Panc1 (cell line): ENCODE data around the gene COL10A1. TPM values are rescaled to one million over a fixed set of nuclear protein-coding genes. Genes with fewer than 3 reads are reported as not detected.

Source experiments
- ATAC-seq: fragments of 200-7000 bp; cut with Tn5 transposase; 2 replicates; pipeline ENCODE4 v1.9.1; 2020; ENCODE audit warnings: mild to moderate bottlenecking, moderate library complexity
- BruUV-seq: library from RNA; stranded (reverse); fragments of 400-500 nt; replicated peaks from 2 replicates; lab custom pipeline; 2021; lab: Mats Ljungman, UMichigan
- CTCF ChIA-PET: fragments of 300-600 bp; sonication (Branson Sonifier 250); formaldehyde crosslinking; loops from one replicate; lab custom pipeline; 2022; ENCODE audit warnings: antibody characterized with exemption; lab: Charles Lee
- POLR2A ChIA-PET: fragments of 300-600 bp; sonication (Branson Sonifier 250); formaldehyde crosslinking; loops from one replicate; lab custom pipeline; 2022; ENCODE audit warnings: antibody characterized with exemption; lab: Charles Lee
- DNase-seq: peaks from one replicate; pipeline ENCODE4 v3.0.0-alpha.2; 2010; ENCODE audit warnings: low read depth, low spot score
- H3K27ac ChIP-seq: 2 replicates; pipeline ENCODE4 v1.5.1; 2011; ENCODE audit warnings: mild to moderate bottlenecking, low read length, inconsistent platforms
- H3K27me3 ChIP-seq: fragments of 200-500 bp; sonication (Bioruptor generic); 2 replicates; pipeline ENCODE4 v1.6.0; 2014; ENCODE audit warnings: low read length, inconsistent platforms; ENCODE audit not compliant: control insufficient read depth, insufficient read depth
- H3K36me3 ChIP-seq: fragments of 200-500 bp; sonication (Bioruptor generic); 2 replicates; pipeline ENCODE4 v1.5.1; 2014; ENCODE audit warnings: inconsistent platforms, mild to moderate bottlenecking, low read length, moderate library complexity; ENCODE audit not compliant: control insufficient read depth, insufficient read depth
- H3K4me1 ChIP-seq: 2 replicates; pipeline ENCODE4 v1.5.1; 2011; ENCODE audit warnings: inconsistent platforms, mild to moderate bottlenecking, low read length, moderate library complexity; ENCODE audit not compliant: control insufficient read depth, insufficient read depth
- H3K4me3 ChIP-seq, 2 experiments: 2 replicates each; pipeline ENCODE4 v1.5.1; 2011 to 2012; ENCODE audit warnings: low read depth in 2 of 2, low read length in 2 of 2, mild to moderate bottlenecking in 2 of 2, inconsistent platforms in 1 of 2, moderate library complexity in 1 of 2
- H3K9me3 ChIP-seq: fragments of 200-500 bp; sonication (Bioruptor generic); 2 replicates; pipeline ENCODE4 v1.5.1; 2014; ENCODE audit warnings: low read depth, mild to moderate bottlenecking, inconsistent platforms, low read length, moderate library complexity; ENCODE audit not compliant: control insufficient read depth, insufficient read depth
- POLR2AphosphoS5 ChIP-seq: IDR thresholded peaks from 2 replicates; pipeline ENCODE4 v1.6.1; 2012; ENCODE audit warnings: mild to moderate bottlenecking, low read depth, low read length, moderate library complexity
- SIN3A ChIP-seq: IDR thresholded peaks from 2 replicates; pipeline ENCODE4 v1.6.1; 2012; ENCODE audit warnings: low read depth, mild to moderate bottlenecking, low read length, moderate library complexity, borderline replicate concordance; ENCODE audit not compliant: insufficient read depth
- TCF7L2 ChIP-seq: IDR thresholded peaks from 2 replicates; pipeline ENCODE4 v1.6.1; 2011; ENCODE audit warnings: mild to moderate bottlenecking, low read depth, low read length, inconsistent platforms
- in situ Hi-C: cut with HindIII; loops from 2 replicates; pipeline ENCODE4 v1.10.0; 2016; ENCODE audit warnings: low sequenced_read_pairs, low pct_unique_long_range_greater_than_20kb
- intact Hi-C: fragments of 100-400 bp; cut with micrococcal nuclease; formaldehyde crosslinking; loops from one replicate; pipeline ENCODE4 v1.10.0; 2022; ENCODE audit not compliant: unreplicated experiment
- total RNA-seq: library from RNA; stranded (reverse); gene quantifications from one replicate; pipeline ENCODE4 v1.2.1, GENCODE V29; 2021; ENCODE audit not compliant: unreplicated experiment
- TF ChIP-seq, protein P1 (sequence below), 2 experiments: IDR thresholded peaks; 2 replicates each; pipeline ENCODE4 v1.6.1; 2011 to 2012; ENCODE audit warnings: low read depth in 2 of 2, control low read depth in 1 of 2, low read length in 1 of 2, mild to moderate bottlenecking in 1 of 2, moderate library complexity in 1 of 2; ENCODE audit not compliant: insufficient read depth in 1 of 2
- TF ChIP-seq, protein P2 (sequence below): fragments of 450-650 bp; IDR thresholded peaks from 2 replicates; pipeline ENCODE4 v1.5.1; 2017; ENCODE audit warnings: mild to moderate bottlenecking

COL10A1 gene
- total RNA-seq, 1 experiment from 2014 or later: not detected

DNA sequence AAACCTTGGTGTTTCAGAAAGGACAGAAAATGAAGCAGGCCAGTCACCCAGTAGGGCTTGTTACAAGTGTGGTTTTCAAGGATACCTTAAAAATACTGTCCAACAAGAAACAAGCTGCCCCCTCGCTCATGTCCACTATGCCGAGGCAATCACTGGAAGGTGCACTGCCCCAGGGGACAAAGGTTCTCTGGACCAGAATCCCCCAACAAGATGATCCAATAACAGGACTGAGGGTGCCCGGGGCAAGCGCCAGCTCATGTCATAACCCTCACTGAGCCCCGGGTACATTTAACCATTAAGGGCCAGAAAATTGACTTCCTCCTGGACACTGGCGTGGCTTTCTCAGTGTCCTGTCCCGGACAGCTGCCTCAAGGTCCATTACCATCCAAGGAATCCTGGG lies 31.9 kb downstream of the COL10A1 start:
- TF ChIP-seq, protein P1, sequence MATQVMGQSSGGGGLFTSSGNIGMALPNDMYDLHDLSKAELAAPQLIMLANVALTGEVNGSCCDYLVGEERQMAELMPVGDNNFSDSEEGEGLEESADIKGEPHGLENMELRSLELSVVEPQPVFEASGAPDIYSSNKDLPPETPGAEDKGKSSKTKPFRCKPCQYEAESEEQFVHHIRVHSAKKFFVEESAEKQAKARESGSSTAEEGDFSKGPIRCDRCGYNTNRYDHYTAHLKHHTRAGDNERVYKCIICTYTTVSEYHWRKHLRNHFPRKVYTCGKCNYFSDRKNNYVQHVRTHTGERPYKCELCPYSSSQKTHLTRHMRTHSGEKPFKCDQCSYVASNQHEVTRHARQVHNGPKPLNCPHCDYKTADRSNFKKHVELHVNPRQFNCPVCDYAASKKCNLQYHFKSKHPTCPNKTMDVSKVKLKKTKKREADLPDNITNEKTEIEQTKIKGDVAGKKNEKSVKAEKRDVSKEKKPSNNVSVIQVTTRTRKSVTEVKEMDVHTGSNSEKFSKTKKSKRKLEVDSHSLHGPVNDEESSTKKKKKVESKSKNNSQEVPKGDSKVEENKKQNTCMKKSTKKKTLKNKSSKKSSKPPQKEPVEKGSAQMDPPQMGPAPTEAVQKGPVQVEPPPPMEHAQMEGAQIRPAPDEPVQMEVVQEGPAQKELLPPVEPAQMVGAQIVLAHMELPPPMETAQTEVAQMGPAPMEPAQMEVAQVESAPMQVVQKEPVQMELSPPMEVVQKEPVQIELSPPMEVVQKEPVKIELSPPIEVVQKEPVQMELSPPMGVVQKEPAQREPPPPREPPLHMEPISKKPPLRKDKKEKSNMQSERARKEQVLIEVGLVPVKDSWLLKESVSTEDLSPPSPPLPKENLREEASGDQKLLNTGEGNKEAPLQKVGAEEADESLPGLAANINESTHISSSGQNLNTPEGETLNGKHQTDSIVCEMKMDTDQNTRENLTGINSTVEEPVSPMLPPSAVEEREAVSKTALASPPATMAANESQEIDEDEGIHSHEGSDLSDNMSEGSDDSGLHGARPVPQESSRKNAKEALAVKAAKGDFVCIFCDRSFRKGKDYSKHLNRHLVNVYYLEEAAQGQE (IDR thresholded peaks at IDR 0.05; ENCODE audit: insufficient read depth in 1 of 2, low read depth in 2 of 2, low read length in 1 of 2): no peak
- TF ChIP-seq POLR2AphosphoS5 (no peak), SIN3A (no peak), TCF7L2 (no peak)
- TF ChIP-seq, protein P2, sequence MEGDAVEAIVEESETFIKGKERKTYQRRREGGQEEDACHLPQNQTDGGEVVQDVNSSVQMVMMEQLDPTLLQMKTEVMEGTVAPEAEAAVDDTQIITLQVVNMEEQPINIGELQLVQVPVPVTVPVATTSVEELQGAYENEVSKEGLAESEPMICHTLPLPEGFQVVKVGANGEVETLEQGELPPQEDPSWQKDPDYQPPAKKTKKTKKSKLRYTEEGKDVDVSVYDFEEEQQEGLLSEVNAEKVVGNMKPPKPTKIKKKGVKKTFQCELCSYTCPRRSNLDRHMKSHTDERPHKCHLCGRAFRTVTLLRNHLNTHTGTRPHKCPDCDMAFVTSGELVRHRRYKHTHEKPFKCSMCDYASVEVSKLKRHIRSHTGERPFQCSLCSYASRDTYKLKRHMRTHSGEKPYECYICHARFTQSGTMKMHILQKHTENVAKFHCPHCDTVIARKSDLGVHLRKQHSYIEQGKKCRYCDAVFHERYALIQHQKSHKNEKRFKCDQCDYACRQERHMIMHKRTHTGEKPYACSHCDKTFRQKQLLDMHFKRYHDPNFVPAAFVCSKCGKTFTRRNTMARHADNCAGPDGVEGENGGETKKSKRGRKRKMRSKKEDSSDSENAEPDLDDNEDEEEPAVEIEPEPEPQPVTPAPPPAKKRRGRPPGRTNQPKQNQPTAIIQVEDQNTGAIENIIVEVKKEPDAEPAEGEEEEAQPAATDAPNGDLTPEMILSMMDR: no peak
- ATAC-seq (no peak), DNase-seq (no peak)
- POLR2A ChIA-PET: no interaction called here
- Histone ChIP-seq H3K4me1 (no peaks in the 10 kb centered on the region), H3K36me3 (no peaks in the 10 kb centered on the region), H3K4me3 (no peak overlapping the region), H3K27ac (no peak overlapping the region), H3K9me3 (peaks cover 12% of the 10 kb centered on the region; the same call in 1 of the 2 replicates), H3K27me3 (no peaks in the 10 kb centered on the region)
- CTCF ChIA-PET: no interaction called here
- in situ Hi-C loops: no loop called here
- BruUV-seq: no TSS peak
- intact Hi-C loops: no loop called here

DNA sequence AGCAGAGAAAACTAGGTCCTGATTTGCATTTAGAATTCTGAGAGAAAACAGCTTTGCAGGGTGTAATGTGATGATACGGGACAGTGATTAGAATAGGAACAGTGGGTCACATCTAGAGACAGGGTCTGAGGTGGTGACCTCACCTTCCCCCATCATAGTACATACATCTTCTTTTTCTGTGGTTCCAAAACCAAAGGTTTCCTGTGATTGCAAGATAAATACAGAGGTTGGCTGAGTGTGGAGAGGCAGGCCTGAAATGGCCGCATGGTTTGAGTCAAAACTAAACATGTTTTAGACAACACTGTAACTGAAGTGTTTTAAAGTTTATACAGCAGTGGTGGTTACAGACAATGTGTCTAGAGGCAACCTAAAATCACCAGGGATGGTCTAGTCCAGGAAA lies 35.7 kb downstream of the COL10A1 start:
- H3K4me1 ChIP-seq: peaks cover 4% of the 10 kb centered on the region; the same call in 1 of the 2 replicates
- TF ChIP-seq, protein P1 (IDR thresholded peaks at IDR 0.05; ENCODE audit: insufficient read depth in 1 of 2, low read depth in 2 of 2, low read length in 1 of 2): no peak
- TF ChIP-seq, protein P2: no peak
- no peak for TF ChIP-seq SIN3A
- TF ChIP-seq TCF7L2: no peak
- TF ChIP-seq POLR2AphosphoS5: no peak
- H3K4me3 ChIP-seq: no peak overlapping the region
- DNase-seq (no peak), ATAC-seq (no peak)
- ChIA-PET CTCF (no interaction called here), POLR2A (interaction anchor here (0.7 kb wide), 1 partner anchor 11 kb away, joined by 4 read pairs; the partner anchor contains the start of gene NT5DC1)
- no peaks in the 10 kb centered on the region for H3K27me3 ChIP-seq
- no TSS peak for BruUV-seq
- intact Hi-C loops: no loop called here
- H3K36me3 ChIP-seq: no peaks in the 10 kb centered on the region
- H3K27ac ChIP-seq: no peak overlapping the region
- no peaks in the 10 kb centered on the region for H3K9me3 ChIP-seq
- in situ Hi-C loops: no loop called here
